OCI-M2 (cell line): ENCODE measurements around the gene POLR3E.
"Not testable (repeated sequence)": the region's sequence is repeated elsewhere in the genome, so short reads cannot be mapped to it uniquely, and the experiment has no call there.

Source experiments
- DNase-seq: peaks from one replicate; lab custom pipeline; 2025; ENCODE audit not compliant: unreplicated experiment; lab: John Stamatoyannopoulos, UW

Gene POLR3E

DNA sequence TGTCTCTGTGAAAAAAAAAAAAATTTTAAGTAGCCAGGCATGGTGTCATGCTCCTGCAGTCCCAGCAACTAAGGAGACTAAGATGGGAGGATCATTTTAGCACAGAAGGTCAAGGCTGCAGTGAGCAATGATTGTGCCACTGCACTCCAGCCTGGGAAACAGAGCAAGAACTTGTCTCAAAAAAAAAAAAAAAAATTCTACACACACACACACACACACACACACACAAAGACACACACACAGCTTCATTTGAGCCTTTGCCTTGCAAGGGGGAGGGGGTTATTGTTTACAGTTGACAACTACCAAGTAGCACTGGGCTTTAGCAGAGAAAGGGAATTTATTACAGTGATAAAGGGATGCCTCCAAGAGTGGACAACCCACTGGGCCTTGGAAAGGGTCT is 4.9 kb upstream of the POLR3E start:
- no peak for DNase-seq

DNA sequence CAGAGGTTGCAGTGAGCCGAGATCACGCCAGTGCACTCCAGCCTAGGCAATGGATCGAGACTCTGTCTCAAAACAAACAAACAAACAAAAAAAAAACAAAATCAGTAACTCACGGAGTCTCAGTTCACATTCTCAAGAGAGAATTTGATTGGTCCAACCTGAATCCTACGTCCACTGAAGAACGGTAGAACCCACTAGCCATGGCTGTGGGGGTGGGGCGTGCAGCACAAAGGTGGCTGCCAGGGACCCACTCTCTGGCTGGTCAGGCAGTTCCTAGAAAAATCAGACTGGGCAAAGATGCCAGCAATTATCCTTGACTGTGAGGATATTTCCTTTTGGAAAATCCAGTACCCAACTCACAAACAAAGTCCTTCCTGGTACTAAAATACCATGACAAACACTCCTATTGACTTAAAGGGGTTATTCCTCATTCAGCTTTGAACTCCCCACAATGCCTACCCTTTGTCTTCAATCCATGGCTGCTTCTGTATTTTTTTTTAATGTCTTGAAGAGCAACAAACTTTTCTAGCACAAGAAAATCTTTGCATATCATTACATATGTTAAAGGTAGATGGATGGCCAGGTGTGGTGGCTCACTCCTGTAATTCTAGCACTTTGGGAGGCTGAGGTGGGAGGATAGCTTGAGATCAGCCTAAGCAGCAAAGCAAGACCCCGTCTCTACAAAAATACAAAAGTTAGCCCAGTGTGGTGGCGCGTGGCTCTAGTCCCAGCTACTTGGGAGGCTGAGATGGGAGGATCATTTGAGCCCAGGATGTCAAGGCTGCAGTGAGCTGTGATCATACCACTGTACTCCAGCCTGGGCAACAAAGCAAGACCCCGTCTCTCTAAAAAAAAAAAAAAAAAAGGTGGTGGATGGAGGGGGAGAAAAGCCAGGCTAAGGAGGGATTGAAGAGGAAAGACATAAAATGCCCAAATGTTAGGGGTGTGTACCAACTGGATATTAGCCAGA is 3.8 kb upstream of the POLR3E start:
- DNase-seq: no peak

DNA sequence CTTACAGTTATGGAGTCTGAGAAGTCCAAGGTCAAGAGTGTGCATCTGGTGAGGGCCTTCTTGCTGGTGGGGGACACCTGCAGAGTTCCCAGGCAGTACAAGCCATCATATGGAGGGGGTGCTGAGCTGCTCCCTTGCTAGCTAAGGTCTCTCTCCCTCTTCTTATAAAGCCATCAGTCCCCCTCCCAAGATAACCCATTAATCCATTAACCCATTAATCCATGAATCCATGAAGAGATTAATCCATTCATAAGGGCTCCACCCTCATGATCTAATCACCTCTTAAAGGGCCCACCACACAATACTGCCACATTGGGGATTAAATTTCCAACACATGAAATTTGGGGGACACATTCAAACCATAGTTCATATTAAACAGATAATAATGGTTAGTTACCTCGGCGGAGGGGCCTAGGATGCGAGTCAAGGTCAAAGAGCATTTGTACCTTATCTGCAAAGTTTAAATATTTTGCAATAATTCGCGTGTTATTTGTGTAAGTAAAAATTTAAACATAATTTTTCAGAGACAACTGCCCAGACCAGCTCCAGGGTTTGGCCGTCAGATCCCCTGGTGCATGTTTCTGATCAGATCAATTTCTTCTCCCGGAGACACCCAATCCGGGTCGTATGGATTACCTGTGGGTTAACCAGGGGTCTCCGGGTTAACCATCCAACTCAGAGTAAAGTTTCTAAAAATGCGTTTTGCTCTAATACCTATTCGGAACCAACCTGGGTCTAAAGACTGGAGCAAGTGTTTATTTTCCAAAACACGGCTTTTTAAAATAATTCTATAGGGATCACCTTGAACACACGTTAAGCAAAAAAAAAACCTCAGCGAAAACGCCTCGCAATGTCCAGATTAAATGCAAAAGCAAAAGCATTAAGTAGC is 740 bp upstream of the POLR3E start:
- DNase-seq: no peak

DNA sequence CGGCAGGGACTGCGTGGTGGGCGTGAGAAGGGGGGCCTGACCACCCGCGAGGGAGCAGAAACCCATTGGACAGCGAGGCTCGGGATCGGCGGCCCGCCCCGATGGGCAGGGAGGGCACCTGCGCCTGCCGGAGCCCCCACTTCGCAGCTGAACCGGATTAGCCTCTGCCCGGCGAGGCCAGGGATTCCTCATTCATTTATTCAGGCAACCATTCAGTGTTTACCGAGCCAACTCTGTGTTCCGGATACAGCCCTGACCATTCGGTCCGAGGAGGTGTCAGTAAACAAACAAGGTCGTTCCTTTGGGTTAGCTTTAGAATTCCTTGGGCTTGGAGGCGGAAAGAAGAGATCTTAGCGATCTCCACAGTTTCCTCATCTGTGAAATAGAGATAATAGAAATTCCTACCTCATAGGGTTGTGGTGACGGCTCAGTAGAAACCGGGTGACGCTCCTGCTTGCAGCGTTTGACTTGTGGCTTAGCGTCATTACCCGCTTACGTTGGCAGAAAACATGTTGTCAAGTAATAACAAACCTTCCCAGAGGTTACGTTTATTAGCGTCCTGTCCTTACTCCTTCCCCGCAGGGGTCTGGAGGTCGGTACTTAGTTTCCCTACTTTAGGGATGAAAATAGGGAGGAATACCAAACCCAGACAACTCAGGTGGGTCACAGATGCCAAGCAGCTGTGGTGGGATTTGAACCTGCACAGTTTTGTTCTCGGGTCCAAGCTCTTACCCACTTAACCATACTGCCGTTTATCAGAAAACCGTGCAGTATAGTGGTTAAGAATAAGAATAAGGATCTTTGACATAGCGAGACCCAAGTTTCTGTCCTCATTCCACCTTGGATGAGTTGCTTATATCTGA is 893 bp downstream of the POLR3E start:
- peak; percentile 27 for DNase-seq

DNA sequence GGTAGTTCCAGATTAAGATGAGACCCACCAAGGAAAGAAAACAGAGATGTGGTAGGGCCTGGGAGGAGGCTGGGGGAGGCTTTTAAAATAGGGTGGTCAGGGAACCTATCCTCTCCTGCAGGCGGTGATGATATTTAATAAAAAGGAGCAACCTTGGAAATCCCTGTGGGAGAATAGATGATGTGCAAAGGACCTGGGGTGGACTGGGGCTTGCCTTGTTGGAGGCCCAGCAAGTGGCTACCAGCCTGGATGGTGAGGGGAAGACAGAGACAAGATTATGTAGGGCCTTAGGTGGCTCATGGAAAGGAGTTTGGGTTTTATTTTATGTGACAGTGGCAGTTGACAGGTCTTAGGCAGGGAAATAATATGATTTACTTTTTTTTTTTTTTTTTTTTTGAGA is 1.8 kb downstream of the POLR3E start:
- DNase-seq: no peak

DNA sequence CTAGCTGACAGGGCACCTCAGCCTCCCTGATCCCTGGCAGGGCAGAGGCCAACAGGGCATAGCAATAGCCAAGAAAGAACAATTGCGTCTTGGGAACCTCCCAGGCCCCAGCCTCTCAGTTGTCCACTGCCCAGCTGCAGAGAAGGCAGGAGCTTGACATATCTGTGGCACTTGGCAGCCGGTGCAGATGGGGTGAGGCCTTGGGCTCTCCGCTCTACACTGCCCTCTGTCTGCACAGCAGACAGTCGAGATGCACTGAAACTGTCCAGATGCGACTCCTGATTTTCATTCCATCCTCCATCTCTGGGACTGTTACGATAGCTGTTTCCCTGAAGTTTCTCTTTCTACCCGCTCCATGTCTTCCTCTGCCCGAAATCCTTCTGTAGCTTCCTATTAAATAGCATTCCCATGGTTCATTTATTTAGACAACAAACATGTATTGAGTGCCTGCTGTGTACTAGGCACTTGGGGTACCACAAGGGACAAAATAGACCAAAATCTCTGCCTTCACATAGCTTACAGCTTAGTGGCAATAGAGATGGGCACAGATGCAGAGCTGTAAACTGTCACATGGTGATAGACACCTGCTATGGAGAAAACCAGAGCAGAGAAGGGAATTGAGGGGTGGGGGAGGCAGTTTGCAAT is 3.3 kb downstream of the POLR3E start:
- no peak for DNase-seq

DNA sequence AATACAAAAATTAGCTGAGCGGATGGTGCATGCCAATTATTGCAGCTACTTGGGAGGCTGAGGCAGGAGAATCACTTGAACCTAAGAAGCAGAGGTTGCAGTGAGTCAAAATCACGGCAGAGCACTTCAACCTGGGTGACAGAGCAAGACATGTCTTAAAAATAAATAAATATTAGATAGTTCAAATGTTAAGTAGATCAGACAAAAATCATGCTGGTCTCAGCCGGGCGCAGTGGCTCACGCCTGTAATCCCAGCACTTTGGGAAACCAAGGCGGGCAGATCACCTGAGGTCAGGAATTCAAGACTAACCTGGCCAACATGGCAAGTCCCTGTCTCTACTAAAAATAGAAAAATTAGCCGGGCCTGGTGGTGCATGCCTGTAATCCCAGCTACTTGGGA is 4.2 kb downstream of the POLR3E start:
- not testable (repeated sequence) for DNase-seq

DNA sequence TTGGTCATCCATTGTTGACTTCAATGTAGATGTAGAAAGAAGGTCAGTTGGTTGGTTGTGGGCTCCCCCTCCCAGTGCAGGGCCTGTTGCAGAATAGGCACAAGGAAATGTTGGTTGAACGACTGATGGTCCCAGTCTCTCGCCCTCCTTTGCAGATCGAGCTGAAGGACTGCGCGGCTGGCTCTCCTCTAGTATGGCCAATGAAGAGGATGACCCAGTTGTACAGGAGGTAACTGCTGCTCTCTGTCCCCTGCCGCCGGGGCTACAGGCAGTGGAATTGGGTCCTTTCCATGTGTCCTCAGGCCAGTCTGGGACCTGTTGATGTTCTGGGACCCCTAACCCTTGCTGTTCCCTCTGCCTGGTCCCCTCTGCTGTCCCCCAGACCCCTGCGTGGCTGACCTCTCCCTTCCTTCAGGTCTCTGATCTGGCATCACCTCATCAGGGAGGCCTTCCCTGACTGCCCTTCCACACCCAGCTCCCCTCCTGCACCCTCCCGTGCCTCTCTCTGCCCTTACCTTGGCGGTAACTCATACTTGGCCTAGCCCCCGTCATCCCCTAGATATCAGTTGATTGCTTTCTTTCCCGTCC is 5.7 kb downstream of the POLR3E start:
- no peak for DNase-seq

DNA sequence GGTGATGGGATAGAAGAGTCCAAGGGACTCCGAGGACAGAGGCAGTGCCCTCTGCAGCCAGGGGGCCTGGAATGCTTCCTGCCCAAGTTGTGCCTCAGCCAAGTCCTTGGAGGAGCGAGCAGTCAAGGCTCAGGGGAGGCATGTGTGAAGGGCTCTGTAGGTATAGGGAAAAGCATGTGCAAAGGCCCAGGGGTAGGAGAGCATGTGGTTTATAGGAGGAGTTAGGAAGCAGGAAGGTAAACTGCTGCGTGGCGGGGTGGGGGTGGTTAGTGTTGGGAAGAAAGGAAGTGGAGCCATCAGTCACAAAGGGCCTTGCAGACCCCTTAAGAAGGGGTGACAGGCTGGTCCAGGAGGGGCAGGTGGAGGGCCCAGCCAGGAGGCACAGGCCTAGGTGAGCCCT is 7.2 kb downstream of the POLR3E start:
- DNase-seq: no peak

DNA sequence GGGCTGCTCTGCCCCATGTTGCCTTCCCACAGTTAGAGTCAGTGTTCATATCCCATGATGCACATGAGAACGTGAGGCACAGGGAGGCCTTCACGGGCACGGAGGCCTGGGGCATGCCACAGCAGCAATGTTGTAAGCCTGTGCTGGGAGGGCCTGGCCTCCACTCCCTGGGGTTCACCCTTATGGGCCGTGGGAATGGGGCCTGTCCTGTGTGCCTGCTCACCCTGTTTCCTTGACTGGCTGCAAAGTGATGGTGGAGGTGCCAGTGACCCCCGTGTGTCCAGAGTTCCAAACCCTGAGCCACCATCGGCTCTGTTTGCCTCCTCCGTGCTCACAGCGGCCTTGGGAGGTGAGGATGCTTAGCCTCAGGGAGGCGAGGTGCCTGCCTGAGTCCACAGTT is 9.6 kb downstream of the POLR3E start:
- DNase-seq: no peak

DNA sequence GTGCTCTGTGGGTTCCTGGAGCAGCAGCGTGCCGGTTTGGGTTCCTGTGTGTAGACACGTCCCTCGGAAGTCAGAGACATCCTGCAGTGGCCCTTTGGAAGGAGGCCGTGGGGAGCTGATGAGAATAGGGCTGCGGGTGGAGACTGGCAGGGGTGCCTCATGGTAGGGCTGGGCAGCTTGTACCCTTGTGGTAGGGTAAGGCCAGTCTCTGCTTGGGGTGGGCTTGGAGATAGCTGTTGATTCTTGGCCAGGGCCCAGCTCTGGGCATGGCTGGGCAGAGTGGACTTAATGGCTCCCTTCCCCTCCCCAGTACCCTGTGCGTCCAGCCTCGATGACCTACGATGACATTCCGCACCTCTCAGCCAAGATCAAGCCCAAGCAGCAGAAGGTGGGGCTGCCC is 10.6 kb downstream of the POLR3E start:
- DNase-seq: no peak

DNA sequence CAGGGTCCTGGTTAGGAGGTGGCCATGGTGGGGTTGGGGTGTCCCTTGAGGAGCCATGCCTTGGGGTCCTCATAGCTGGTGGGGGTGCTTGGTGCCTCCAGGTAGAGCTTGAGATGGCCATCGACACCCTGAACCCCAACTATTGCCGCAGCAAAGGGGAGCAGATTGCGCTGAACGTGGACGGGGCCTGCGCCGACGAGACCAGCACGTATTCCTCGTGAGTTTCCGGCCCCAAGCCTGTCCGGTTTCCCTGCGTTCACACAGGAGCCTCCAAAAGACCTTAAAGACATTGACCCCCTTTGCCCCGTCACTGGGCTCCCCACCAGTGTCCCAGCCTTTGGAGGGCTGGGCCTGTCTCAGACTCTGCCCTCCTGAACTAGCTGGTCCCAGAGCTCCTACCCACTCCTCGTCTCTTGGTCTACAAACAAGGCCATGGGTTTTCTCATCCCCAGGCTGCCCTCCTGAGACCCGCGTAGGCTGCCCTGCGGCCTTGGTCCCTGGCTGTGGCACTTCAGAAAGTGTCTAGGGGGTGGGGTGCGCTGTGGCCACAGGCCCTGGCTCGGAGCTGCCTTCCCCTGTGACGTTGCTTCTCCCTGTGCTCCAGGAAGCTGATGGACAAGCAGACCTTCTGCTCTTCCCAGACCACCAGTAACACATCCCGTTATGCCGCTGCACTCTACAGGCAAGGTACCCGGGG is 11.8 kb downstream of the POLR3E start:
- no peak for DNase-seq

DNA sequence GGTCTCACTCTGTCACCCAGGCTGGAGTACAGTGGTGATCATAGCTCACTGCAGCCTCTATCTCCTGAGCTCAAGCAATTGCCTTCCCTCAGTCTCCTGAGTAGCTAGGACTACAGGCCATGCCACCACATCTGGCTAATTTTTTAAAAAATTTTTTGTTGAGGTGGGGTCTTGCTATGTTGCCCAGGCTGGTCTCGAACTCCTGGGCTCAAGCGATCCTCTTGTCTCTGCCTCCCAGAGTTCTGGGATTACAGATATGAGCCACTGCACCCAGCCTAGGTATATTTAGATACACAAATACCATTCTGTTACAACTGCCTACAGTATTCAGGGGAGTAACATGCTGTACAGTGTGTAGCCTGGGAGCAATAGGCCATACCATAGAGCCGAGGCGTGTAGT is 14.3 kb downstream of the POLR3E start:
- no peak for DNase-seq

DNA sequence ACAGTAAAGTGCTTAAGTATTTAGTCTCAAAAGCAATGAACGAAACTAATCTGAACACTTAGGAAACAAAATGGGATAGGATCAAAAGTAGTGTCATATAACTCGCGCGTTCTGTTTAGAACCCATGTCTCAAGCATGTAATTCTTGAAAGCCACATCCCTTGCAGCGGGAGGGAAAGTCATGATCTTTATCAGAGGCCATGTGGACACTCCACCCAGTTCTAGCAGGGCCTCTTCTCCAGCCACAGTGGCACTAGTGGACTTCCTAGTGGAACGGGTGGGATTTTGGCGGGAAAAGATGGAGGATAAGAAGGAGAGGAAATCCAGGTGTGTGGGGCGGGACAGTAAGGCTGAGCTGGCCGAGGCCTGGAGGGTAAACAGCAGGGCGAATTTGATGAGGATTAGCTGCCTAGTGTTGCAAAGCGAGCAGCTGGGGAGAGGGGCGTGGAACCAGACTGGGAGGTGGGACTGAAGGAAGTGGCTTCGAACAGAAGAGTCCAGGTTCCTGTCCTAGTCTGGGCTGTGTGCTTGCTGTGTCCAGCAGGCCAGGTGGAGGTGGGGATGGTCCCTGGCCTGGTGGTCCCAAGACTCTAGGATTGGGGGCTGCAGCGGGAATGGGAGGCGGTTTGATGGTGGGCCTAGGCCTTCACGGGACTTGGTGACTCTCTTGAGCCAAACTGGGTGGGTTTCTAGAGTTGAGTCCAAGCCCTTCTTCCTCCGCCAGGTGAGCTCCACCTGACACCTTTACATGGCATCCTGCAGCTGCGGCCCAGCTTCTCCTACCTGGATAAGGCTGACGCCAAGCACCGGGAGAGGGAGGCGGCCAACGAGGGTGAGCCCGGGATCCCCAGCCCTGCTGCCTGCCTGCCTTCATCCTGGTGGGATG is 15.9 kb downstream of the POLR3E start:
- no peak for DNase-seq

DNA sequence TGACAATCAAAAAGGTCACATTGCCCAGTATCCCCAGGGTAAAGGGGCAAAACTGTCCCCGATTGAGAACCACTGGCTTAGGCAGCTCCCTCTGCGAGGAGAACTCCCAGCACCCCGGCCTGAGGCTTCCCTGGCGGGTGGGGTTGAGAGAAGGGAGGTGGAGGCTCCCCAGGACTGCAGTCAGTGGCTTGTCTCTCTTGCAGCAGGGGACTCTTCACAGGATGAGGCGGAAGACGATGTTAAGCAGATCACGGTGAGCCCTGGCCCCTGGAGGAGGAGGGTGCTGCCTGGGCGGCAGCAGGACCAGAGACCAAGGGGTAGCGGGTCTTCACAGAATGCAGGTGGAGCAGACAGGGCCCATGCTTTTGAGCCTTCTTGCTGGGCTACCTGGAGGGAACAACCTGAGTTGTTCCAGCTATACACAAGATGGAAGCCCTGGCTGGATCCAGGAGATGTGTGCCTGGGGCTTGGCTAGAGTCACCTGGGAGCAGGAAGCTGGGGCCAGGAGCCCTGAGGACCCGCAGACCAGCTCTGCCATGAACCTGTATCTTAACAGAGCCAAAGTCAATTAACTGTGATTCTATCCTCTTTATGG is 16.8 kb downstream of the POLR3E start:
- DNase-seq: no peak

DNA sequence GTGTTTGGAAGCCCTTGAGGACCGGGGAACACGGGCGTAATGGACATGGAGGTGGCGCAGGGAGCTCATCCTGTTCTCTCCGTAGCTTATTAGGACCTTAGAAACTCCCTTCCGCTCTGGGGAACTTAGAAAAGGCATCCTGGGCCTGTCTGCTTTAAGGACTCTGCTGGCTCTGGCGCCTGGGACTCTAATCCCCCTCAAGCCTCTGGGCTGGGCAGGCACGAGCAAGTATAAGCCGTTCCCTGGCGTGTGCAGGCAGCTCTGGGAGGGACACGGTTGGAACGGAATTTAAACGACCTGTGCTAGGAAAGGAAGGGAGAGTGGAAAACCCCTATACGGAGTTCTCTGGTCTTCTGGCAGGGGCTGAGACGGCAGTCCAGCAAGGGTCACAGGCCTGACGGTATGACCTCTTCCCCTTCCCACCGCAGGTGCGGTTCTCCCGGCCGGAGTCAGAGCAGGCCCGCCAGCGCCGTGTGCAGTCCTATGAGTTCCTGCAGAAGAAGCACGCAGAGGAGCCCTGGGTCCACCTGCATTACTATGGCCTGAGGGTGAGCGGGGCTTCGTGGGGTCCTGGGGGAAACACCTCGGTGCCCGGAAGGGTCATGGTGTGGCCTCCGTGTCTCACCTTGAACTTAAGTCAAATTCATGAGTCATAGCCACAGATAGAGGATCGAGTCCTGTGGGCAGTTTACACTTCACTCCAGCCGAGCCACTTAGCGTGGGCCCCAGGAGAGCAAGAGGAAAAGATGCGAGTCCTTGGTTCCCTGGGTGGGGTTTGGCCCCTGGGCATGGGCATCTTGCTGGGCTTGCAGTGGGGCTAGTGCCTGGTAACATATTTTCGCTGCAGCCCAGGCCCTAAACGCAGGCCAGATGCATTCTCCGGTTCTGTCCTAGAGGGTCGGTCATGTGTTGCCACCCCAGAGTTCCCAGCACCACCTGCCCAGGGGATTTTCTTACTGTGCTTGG is 17.7 kb downstream of the POLR3E start:
- DNase-seq: no peak

DNA sequence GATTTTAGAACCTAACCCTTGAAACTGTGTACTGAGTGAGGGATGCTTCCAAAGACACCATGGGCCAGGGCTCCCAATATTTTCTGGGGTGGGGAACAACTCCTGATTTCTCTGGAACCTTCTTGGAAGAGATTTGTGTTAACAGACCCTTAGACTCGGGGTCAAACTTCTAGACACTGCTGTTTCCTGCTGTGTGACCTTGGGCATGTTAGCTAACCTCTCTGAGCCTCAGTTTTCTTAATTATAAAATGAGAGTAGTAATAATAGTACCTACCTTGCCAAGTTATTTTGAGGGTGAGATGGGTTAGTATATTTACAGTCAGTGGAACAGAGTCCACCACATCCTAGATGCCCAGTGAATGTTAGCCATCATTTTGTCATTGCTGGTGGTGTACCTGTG is 18.8 kb downstream of the POLR3E start:
- no peak for DNase-seq
